HepG2 (cell line): ENCODE results near the gene GIN1. TPM values are rescaled to one million over a fixed set of nuclear protein-coding genes. Genes with fewer than 3 reads are reported as not detected.

Experiments
- ATAC-seq: fragments of 200-7000 bp; cut with Tn5 transposase; 3 replicates; pipeline ENCODE4 v1.9.1; 2020; ENCODE audit warnings: mild to moderate bottlenecking, moderate library complexity
- BruUV-seq: library from RNA; stranded (reverse); fragments of 400-500 nt; replicated peaks from 2 replicates; lab custom pipeline; 2021; lab: Mats Ljungman, UMichigan
- CTCF ChIA-PET: fragments of 300-600 bp; formaldehyde crosslinking; extraction: SDS; loops from one replicate; lab custom pipeline; 2021; ENCODE audit warnings: low total read pairs, inconsistent platforms, low intra/inter-chr PET ratio; lab: Yijun Ruan, JAX
- POLR2A ChIA-PET: fragments of 350-600 bp; sonication (Branson Sonifier 250); formaldehyde crosslinking; loops from one replicate; lab custom pipeline; 2020; ENCODE audit warnings: antibody characterized with exemption, inconsistent platforms; lab: Yijun Ruan, JAX
- DNase-seq: peaks from one replicate; pipeline ENCODE4 v3.0.0-alpha.2; 2015; ENCODE audit warnings: low spot score
- FAIRE-seq: peaks from 3 replicates; lab custom pipeline; 2011; peaks lifted over from hg19 to GRCh38; lab: Jason Lieb, UNC
- H2AFZ ChIP-seq: one replicate; pipeline ENCODE4 v1.6.1; 2011; ENCODE audit warnings: low read length, inconsistent platforms
- H3K27ac ChIP-seq: fragments of 300-600 bp; 3 replicates; pipeline ENCODE4 v1.8.0; 2011; ENCODE audit warnings: mixed run types, mild to moderate bottlenecking, mixed read lengths, low read length, inconsistent platforms; ENCODE audit not compliant: insufficient read depth; ENCODE audit errors: extremely low read length
- H3K27me3 ChIP-seq, 2 experiments: fragments of 200-600 bp in 1 of 2; 2 replicates in 1 of 2; 3 replicates in 1 of 2; pipeline versions ENCODE4 v1.6.0 to v1.8.0; 2011; ENCODE audit warnings: low read length in 2 of 2, mild to moderate bottlenecking in 2 of 2, moderate library complexity in 2 of 2, inconsistent platforms in 1 of 2; ENCODE audit not compliant: insufficient read depth in 2 of 2, control insufficient read depth in 1 of 2
- H3K36me3 ChIP-seq, 2 experiments: fragments of 200-600 bp in 1 of 2; replicated peaks in 1 of 2; 2 replicates in 1 of 2; 3 replicates in 1 of 2; pipeline versions ENCODE4 v1.5.1 to v1.8.0; 2011; ENCODE audit warnings: low read length in 2 of 2, inconsistent platforms in 1 of 2; ENCODE audit not compliant: insufficient read depth in 2 of 2, control insufficient read depth in 1 of 2
- H3K4me1 ChIP-seq: 2 replicates; pipeline ENCODE4 v1.5.1; 2012; ENCODE audit warnings: low read length, inconsistent platforms; ENCODE audit not compliant: insufficient read depth
- H3K4me2 ChIP-seq: 2 replicates; pipeline ENCODE4 v1.6.0; 2011; ENCODE audit warnings: low read depth, low read length, inconsistent platforms
- H3K4me3 ChIP-seq, 3 experiments: fragments of 200-600 bp in 1 of 3; sonication (generic), shearing (Covaris generic) in 1 of 3; replicated peaks in 1 of 3; 2 replicates each; pipeline ENCODE4 v1.5.1; 2011 to 2016; ENCODE audit warnings: low read length in 3 of 3, inconsistent platforms in 2 of 3, low read depth in 2 of 3, mild to moderate bottlenecking in 2 of 3, control low read depth in 1 of 3, mixed read lengths in 1 of 3; ENCODE audit not compliant: insufficient read depth in 1 of 3
- H3K79me2 ChIP-seq: one replicate; pipeline ENCODE4 v1.6.1; 2011; ENCODE audit warnings: low read length, inconsistent platforms; ENCODE audit not compliant: insufficient read depth
- H3K9ac ChIP-seq: 2 replicates; pipeline ENCODE4 v1.6.0; 2011; ENCODE audit warnings: mild to moderate bottlenecking, low read depth, low read length, inconsistent platforms; ENCODE audit not compliant: insufficient read depth
- H3K9me3 ChIP-seq: 2 replicates; pipeline ENCODE4 v1.5.1; 2012; ENCODE audit warnings: mild to moderate bottlenecking, low read length
- H4K20me1 ChIP-seq: 2 replicates; pipeline ENCODE4 v1.6.0; 2011; ENCODE audit warnings: inconsistent platforms, mild to moderate bottlenecking, low read length, moderate library complexity; ENCODE audit not compliant: insufficient read depth
- ASH2L ChIP-seq: fragments of 300-600, 200-600 bp; sonication (generic); IDR thresholded peaks from 2 replicates; pipeline ENCODE4 v1.7.0; 2017; ENCODE audit warnings: low read depth, mild to moderate bottlenecking, moderate library complexity, mixed read lengths, low read length; ENCODE audit not compliant: insufficient read length
- ELF3 ChIP-seq: IDR thresholded peaks from 2 replicates; pipeline ENCODE4 v1.6.1; 2016; ENCODE audit warnings: missing genetic modification reagents, missing compliant biosample characterization
- TCF7L2 ChIP-seq: IDR thresholded peaks from 2 replicates; pipeline ENCODE4 v1.6.1; 2011; ENCODE audit warnings: mild to moderate bottlenecking, low read depth, low read length, moderate library complexity
- ZNF260 ChIP-seq: sonication (generic); formaldehyde crosslinking; IDR thresholded peaks from 2 replicates; pipeline ENCODE4 v1.4.0; 2020; ENCODE audit warnings: missing genetic modification reagents, low read depth, mild to moderate bottlenecking, borderline replicate concordance
- ZNF280D ChIP-seq: sonication (generic); formaldehyde crosslinking; IDR thresholded peaks from 2 replicates; pipeline ENCODE4 v1.5.1; 2020; ENCODE audit warnings: mild to moderate bottlenecking, missing genetic modification reagents
- ZNF775 ChIP-seq: sonication (generic); formaldehyde crosslinking; IDR thresholded peaks from 2 replicates; pipeline ENCODE4 v1.4.0; 2020; ENCODE audit warnings: missing genetic modification reagents, mild to moderate bottlenecking, moderate library complexity, borderline replicate concordance
- ZNF788 ChIP-seq: sonication (generic); formaldehyde crosslinking; IDR thresholded peaks from 2 replicates; pipeline ENCODE4 v1.5.0; 2020; ENCODE audit warnings: mild to moderate bottlenecking, missing genetic modification reagents, borderline replicate concordance
- ZNF891 ChIP-seq: sonication (generic); formaldehyde crosslinking; IDR thresholded peaks from 2 replicates; pipeline ENCODE4 v1.5.0; 2020; ENCODE audit warnings: mild to moderate bottlenecking, missing genetic modification reagents
- WGBS: methylation state at CpG from one replicate; pipeline ENCODE4 v1.1.6; 2017; ENCODE audit warnings: low lambda C conversion rate; 5-methylcytosine and 5-hydroxymethylcytosine counted together
- in situ Hi-C: cut with HindIII; loops from 2 replicates; pipeline ENCODE4 v1.10.0; 2017; ENCODE audit warnings: low pct_unique_long_range_greater_than_20kb; ENCODE audit not compliant: extremely low pct_ligation_motif_present
- intact Hi-C: fragments of 100-400 bp; cut with micrococcal nuclease; formaldehyde crosslinking; loops from one replicate; pipeline ENCODE4 v1.10.0; 2022; ENCODE audit not compliant: unreplicated experiment
- polyA plus RNA-seq, 8 experiments: library from polyadenylated mRNA; depleted of rRNA in 3 of 8; stranded (reverse) in 7 of 8; unstranded in 1 of 8; fragments of >200 nt; fragmentation: Illumina TruSeq in 4 of 8; extraction: Trizol in 4 of 8; gene quantifications; 2 replicates each; pipeline versions ENCODE4 v1.2.1 to v1.2.3, GENCODE V29; 2011 to 2016; ENCODE audit warnings: low read depth in 4 of 8, missing spikeins in 1 of 8, mixed read lengths in 1 of 8; ENCODE audit not compliant: insufficient read depth in 1 of 8
- total RNA-seq, 5 experiments: library from RNA; depleted of rRNA; stranded (reverse); fragments of >200 nt; fragmentation: Illumina TruSeq; extraction: Trizol; gene quantifications; 2 replicates each; pipeline ENCODE4 v1.2.3, GENCODE V29; 2016; ENCODE audit warnings: low read depth in 1 of 5
- TF ChIP-seq, protein P1 (sequence below): sonication (generic); formaldehyde crosslinking; IDR thresholded peaks from one replicate; pipeline ENCODE4 v1.5.1; 2020; ENCODE audit warnings: mild to moderate bottlenecking, missing genetic modification reagents; ENCODE audit errors: not compliant biosample characterization
- TF ChIP-seq, protein P2 (sequence below): sonication (generic); formaldehyde crosslinking; conservative IDR thresholded peaks from 2 replicates; pipeline ENCODE4 v1.8.0; 2022; ENCODE audit warnings: missing genetic modification reagents

Gene GIN1
- total and polyA plus RNA-seq, 2 of the 13 experiments (the other 11 are each of a cell fraction or from before 2014, with no cell fraction given) = 1.7 to 7.7 TPM

DNA sequence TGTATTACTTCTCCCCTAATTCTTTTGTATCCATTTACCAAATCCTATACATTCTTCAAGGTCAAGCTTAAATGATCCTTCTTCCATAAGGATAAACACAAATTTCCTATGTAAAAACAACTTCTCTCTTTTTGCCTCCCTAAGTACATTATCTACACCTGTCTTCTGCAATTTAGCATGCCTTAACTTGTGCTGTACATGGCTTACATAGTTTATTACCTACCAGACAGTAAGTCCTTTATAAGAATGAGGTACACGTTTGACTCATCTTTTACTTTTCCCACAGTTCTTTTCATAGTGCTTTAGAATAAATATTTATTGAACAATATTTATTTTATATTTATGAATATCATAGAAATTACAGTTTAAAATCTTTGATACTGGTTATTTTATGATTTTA is 33.4 kb downstream of the GIN1 start (continued):
- no peak for TF ChIP-seq ASH2L
- TF ChIP-seq ZNF280D (CRISPR knock-in tag) = no peak
- no peak for TF ChIP-seq ZNF775 (CRISPR knock-in tag)

- Histone ChIP-seq H2AFZ (no peak overlapping the region), H3K4me1 (no peaks in the 10 kb centered on the region), H3K9me3 (peaks cover 33% of the 10 kb centered on the region; the same call in 1 of the 2 replicates), H3K27me3 (no peaks in the 10 kb centered on the region), H3K79me2 (no peaks in the 10 kb centered on the region), H3K27ac (no peak overlapping the region), H3K9ac (no peak overlapping the region), H3K36me3 (no peaks in the 10 kb centered on the region), H4K20me1 (no peaks in the 10 kb centered on the region), H3K4me3 (no peak overlapping the region), H3K4me2 (no peak overlapping the region)
- BruUV-seq = no TSS peak
- POLR2A ChIA-PET = no interaction called here
- DNase-seq = no peak
- FAIRE-seq = no peak
- CTCF ChIA-PET = no interaction called here
- WGBS = no CpG with 5 or more reads among the region's 4 CpGs
- intact Hi-C loops = no loop called here
- ATAC-seq = no peak
- in situ Hi-C loops = no loop called here
- TF ChIP-seq, protein P1, sequence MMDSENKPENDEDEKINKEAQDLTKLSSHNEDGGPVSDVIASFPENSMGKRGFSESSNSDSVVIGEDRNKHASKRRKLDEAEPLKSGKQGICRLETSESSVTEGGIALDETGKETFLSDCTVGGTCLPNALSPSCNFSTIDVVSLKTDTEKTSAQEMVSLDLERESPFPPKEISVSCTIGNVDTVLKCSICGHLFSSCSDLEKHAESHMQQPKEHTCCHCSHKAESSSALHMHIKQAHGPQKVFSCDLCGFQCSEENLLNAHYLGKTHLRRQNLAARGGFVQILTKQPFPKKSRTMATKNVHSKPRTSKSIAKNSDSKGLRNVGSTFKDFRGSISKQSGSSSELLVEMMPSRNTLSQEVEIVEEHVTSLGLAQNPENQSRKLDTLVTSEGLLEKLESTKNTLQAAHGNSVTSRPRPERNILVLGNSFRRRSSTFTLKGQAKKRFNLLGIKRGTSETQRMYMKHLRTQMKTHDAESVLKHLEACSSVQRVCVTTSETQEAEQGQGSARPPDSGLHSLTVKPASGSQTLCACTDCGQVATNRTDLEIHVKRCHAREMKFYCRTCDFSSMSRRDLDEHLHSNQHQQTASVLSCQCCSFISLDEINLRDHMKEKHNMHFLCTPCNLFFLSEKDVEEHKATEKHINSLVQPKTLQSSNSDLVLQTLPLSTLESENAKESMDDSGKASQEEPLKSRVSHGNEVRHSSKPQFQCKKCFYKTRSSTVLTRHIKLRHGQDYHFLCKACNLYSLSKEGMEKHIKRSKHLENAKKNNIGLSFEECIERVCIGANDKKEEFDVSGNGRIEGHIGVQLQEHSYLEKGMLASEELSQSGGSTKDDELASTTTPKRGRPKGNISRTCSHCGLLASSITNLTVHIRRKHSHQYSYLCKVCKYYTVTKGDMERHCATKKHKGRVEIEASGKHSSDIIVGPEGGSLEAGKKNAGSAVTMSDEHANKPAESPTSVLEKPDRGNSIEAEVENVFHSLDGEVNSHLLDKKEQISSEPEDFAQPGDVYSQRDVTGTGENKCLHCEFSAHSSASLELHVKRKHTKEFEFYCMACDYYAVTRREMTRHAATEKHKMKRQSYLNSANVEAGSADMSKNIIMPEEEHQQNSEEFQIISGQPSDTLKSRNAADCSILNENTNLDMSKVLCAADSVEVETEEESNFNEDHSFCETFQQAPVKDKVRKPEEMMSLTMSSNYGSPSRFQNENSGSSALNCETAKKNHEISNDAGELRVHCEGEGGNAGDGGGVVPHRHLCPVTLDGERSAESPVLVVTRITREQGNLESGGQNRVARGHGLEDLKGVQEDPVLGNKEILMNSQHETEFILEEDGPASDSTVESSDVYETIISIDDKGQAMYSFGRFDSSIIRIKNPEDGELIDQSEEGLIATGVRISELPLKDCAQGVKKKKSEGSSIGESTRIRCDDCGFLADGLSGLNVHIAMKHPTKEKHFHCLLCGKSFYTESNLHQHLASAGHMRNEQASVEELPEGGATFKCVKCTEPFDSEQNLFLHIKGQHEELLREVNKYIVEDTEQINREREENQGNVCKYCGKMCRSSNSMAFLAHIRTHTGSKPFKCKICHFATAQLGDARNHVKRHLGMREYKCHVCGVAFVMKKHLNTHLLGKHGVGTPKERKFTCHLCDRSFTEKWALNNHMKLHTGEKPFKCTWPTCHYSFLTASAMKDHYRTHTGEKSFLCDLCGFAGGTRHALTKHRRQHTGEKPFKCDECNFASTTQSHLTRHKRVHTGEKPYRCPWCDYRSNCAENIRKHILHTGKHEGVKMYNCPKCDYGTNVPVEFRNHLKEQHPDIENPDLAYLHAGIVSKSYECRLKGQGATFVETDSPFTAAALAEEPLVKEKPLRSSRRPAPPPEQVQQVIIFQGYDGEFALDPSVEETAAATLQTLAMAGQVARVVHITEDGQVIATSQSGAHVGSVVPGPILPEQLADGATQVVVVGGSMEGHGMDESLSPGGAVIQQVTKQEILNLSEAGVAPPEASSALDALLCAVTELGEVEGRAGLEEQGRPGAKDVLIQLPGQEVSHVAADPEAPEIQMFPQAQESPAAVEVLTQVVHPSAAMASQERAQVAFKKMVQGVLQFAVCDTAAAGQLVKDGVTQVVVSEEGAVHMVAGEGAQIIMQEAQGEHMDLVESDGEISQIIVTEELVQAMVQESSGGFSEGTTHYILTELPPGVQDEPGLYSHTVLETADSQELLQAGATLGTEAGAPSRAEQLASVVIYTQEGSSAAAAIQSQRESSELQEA (CRISPR knock-in tag) = no peak
- TF ChIP-seq ELF3 = no peak
- no peak for TF ChIP-seq ZNF260 (CRISPR knock-in tag)
- no peak for TF ChIP-seq TCF7L2
- TF ChIP-seq ZNF891 = no peak
- TF ChIP-seq, protein P2, sequence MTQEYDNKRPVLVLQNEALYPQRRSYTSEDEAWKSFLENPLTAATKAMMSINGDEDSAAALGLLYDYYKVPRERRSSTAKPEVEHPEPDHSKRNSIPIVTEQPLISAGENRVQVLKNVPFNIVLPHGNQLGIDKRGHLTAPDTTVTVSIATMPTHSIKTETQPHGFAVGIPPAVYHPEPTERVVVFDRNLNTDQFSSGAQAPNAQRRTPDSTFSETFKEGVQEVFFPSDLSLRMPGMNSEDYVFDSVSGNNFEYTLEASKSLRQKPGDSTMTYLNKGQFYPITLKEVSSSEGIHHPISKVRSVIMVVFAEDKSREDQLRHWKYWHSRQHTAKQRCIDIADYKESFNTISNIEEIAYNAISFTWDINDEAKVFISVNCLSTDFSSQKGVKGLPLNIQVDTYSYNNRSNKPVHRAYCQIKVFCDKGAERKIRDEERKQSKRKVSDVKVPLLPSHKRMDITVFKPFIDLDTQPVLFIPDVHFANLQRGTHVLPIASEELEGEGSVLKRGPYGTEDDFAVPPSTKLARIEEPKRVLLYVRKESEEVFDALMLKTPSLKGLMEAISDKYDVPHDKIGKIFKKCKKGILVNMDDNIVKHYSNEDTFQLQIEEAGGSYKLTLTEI (CRISPR knock-in tag) = no peak
- TF ChIP-seq ZNF788 (CRISPR knock-in tag) = no peak
Observed at GRCh38 chr5:103079796-103080195, 40.1 kb downstream of the GIN1 start.
